ENCODE measurements around the gene KRTAP19-6.
"Not testable (repeated sequence)": the region's sequence is repeated elsewhere in the genome, so short reads cannot be mapped to it uniquely, and the experiment has no call there.

KRTAP19-6 gene

GRCh38 chr21:30541764-30542163, at the start of gene KRTAP19-6:
Gene KRTAP19-6, minus strand, starts transcription at chr21:30541864. Its CDS starts 31 bp downstream, at chr21:30541833.
- DNase-seq (ENCODE audit: low spot score) = no peak

GRCh38 chr21:30590297-30590696, 48.6 kb upstream of the KRTAP19-6 start, which contains the start of gene KRTAP22-2:
Gene KRTAP22-2, minus strand, starts transcription at chr21:30590397.
- no peak for DNase-seq (ENCODE audit: low spot score)

- DNase-seq (ENCODE audit: low spot score) = no peak
Observed at GRCh38 chr21:30582870-30583269, 41.2 kb upstream of the KRTAP19-6 start.

- no peak for DNase-seq (ENCODE audit: low spot score)
Observed at GRCh38 chr21:30580132-30580531, 38.5 kb upstream of the KRTAP19-6 start.

GRCh38 chr21:30579346-30579745, 37.7 kb upstream of the KRTAP19-6 start:
- no peak for DNase-seq (ENCODE audit: low spot score)

GRCh38 chr21:30577766-30578165, 36.1 kb upstream of the KRTAP19-6 start:
- DNase-seq (ENCODE audit: low spot score) = no peak

GRCh38 chr21:30567617-30568016, 26.0 kb upstream of the KRTAP19-6 start:
- DNase-seq (ENCODE audit: low spot score) = no peak

GRCh38 chr21:30563630-30564029, 22.0 kb upstream of the KRTAP19-6 start:
- no peak for DNase-seq (ENCODE audit: low spot score)

- DNase-seq (ENCODE audit: low spot score) = no peak
Observed at GRCh38 chr21:30563072-30563471, 21.4 kb upstream of the KRTAP19-6 start.

GRCh38 chr21:30561957-30562356, 20.3 kb upstream of the KRTAP19-6 start:
- no peak for DNase-seq (ENCODE audit: low spot score)

GRCh38 chr21:30561264-30561895, 19.7 kb upstream of the KRTAP19-6 start, which contains the start of gene KRTAP19-7:
Gene KRTAP19-7, minus strand, starts transcription at chr21:30561314. Its CDS starts 25 bp downstream, at chr21:30561289.
- no peak for DNase-seq (ENCODE audit: low spot score)

GRCh38 chr21:30555095-30555494, 13.4 kb upstream of the KRTAP19-6 start:
- DNase-seq (ENCODE audit: low spot score) = no peak

GRCh38 chr21:30552782-30553181, 11.1 kb upstream of the KRTAP19-6 start:
- DNase-seq (ENCODE audit: low spot score) = no peak

GRCh38 chr21:30518876-30519275, 22.8 kb downstream of the KRTAP19-6 start:
- DNase-seq (ENCODE audit: low spot score) = no peak

- DNase-seq (ENCODE audit: low spot score) = no peak
Observed at GRCh38 chr21:30515681-30516080, 26.0 kb downstream of the KRTAP19-6 start.

GRCh38 chr21:30505621-30506205, 36.0 kb downstream of the KRTAP19-6 start:
- not testable (repeated sequence) for DNase-seq (ENCODE audit: low spot score)

- DNase-seq (ENCODE audit: low spot score) = no peak
Observed at GRCh38 chr21:30502041-30502440, 39.6 kb downstream of the KRTAP19-6 start, which contains the start of gene KRTAP19-5. Gene KRTAP19-5, minus strand, starts transcription at chr21:30502141. Its CDS starts 51 bp downstream, at chr21:30502090.

- no peak for DNase-seq (ENCODE audit: low spot score)
Observed at GRCh38 chr21:30497065-30497464, 44.6 kb downstream of the KRTAP19-6 start, which contains the start of gene KRTAP19-4. Gene KRTAP19-4, minus strand, starts transcription at chr21:30497165. Its CDS starts 55 bp downstream, at chr21:30497110.

- no peak for DNase-seq (ENCODE audit: low spot score)
Observed at GRCh38 chr21:30491963-30492428, 49.7 kb downstream of the KRTAP19-6 start, which contains the start of gene KRTAP19-3. Gene KRTAP19-3, minus strand, starts transcription at chr21:30492013. Its CDS starts 56 bp downstream, at chr21:30491957.

Data from LoVo (cell line).